Activated CD8-positive, alpha-beta T cell treated with anti-CD3 and anti-CD28 coated beads for 36 hours (primary cell): ENCODE data around the gene SEMA5B. TPM values are rescaled to one million over a fixed set of nuclear protein-coding genes. Genes with fewer than 3 reads are reported as not detected.

Experiments used
- ATAC-seq: fragments of 200-7000 bp; cut with Tn5 transposase; one replicate; pipeline ENCODE4 v1.10.0; 2021; ENCODE audit warnings: mild to moderate bottlenecking, moderate library complexity
- CTCF ChIA-PET: fragments of 350-600 bp; sonication (Branson Sonifier 250); formaldehyde crosslinking; loops from one replicate; lab custom pipeline; 2021; ENCODE audit warnings: antibody characterized with exemption; lab: Charles Lee
- POLR2A ChIA-PET: fragments of 350-600 bp; sonication (Branson Sonifier 250); formaldehyde crosslinking; loops from one replicate; lab custom pipeline; 2021; ENCODE audit warnings: antibody characterized with exemption; lab: Charles Lee
- DNase-seq: peaks from one replicate; pipeline ENCODE4 v3.0.0-alpha.2; 2020
- H3K27ac Mint-ChIP-seq: one replicate; pipeline ENCODE4 v1.8.0; 2021; ENCODE audit warnings: mild to moderate bottlenecking, mixed read lengths
- H3K27me3 Mint-ChIP-seq: one replicate; pipeline ENCODE4 v1.8.0; 2021; ENCODE audit warnings: mixed read lengths
- H3K36me3 Mint-ChIP-seq: one replicate; pipeline ENCODE4 v1.8.0; 2021; ENCODE audit warnings: low read depth, mixed read lengths
- H3K4me1 Mint-ChIP-seq: one replicate; pipeline ENCODE4 v1.8.0; 2021; ENCODE audit warnings: low read depth, mixed read lengths
- H3K4me3 Mint-ChIP-seq: one replicate; pipeline ENCODE4 v1.8.0; 2021; ENCODE audit warnings: mild to moderate bottlenecking, moderate library complexity, mixed read lengths
- H3K9me3 Mint-ChIP-seq: one replicate; pipeline ENCODE4 v1.8.0; 2021; ENCODE audit warnings: mixed read lengths
- intact Hi-C: fragments of 100-400 bp; cut with micrococcal nuclease; formaldehyde crosslinking; loops from one replicate; pipeline ENCODE4 v1.10.0; 2022
- total RNA-seq, 2 experiments: library from RNA; stranded (reverse); gene quantifications; one replicate each; pipeline ENCODE4 v1.2.3, GENCODE V29; 2021
- TF ChIP-seq, protein P1 (sequence below): fragments of 200-600 bp; IDR thresholded peaks from one replicate; pipeline ENCODE4 v1.8.0; 2022; ENCODE audit warnings: antibody characterized with exemption, mild to moderate bottlenecking

SEMA5B gene
- total RNA-seq, 2 experiments from 2014 or later = not detected

DNA sequence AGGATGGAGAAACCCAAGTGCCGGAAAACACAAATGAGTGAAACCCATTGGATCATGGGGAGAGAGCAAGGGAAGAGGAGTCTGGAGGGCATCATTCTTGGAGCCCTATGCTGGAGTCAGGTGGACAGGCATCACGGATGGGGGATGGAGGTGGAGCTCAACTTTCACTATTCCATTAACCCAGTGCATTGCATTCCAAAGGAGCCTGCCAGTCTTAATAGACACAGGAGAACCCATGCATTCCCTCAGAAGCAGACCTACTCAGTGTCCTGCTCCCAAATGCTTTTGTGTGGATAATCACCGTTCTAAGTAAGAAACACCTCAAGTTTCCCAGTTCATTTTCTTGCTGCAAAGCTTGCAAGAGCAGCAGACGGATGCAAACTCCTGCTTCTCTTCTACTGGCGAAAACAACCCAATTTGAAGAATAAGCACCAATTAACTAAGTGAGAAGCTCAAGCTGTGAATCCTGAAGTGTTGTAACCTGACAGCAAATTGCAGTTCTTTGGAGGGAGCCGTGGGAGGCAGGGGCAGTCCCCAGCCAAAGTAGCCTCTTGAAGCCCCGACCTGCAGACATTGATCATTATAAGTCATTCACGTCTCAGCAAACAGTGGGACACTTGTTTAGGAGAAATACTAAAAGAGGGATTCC is 25.3 kb downstream of the SEMA5B start:
- H3K4me1 Mint-ChIP-seq = peaks cover 9% of the 10 kb centered on the region
- ChIA-PET CTCF (no interaction called here), POLR2A (no interaction called here)
- TF ChIP-seq, protein P1, sequence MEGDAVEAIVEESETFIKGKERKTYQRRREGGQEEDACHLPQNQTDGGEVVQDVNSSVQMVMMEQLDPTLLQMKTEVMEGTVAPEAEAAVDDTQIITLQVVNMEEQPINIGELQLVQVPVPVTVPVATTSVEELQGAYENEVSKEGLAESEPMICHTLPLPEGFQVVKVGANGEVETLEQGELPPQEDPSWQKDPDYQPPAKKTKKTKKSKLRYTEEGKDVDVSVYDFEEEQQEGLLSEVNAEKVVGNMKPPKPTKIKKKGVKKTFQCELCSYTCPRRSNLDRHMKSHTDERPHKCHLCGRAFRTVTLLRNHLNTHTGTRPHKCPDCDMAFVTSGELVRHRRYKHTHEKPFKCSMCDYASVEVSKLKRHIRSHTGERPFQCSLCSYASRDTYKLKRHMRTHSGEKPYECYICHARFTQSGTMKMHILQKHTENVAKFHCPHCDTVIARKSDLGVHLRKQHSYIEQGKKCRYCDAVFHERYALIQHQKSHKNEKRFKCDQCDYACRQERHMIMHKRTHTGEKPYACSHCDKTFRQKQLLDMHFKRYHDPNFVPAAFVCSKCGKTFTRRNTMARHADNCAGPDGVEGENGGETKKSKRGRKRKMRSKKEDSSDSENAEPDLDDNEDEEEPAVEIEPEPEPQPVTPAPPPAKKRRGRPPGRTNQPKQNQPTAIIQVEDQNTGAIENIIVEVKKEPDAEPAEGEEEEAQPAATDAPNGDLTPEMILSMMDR = no peak
- H3K27me3 Mint-ChIP-seq = peaks cover 27% of the 10 kb centered on the region
- no peak overlapping the region for H3K4me3 Mint-ChIP-seq
- intact Hi-C loops = no loop called here
- no peaks in the 10 kb centered on the region for H3K9me3 Mint-ChIP-seq
- H3K36me3 Mint-ChIP-seq = no peaks in the 10 kb centered on the region
- DNase-seq (no peak), ATAC-seq (no peak)
- H3K27ac Mint-ChIP-seq = no peak overlapping the region

DNA sequence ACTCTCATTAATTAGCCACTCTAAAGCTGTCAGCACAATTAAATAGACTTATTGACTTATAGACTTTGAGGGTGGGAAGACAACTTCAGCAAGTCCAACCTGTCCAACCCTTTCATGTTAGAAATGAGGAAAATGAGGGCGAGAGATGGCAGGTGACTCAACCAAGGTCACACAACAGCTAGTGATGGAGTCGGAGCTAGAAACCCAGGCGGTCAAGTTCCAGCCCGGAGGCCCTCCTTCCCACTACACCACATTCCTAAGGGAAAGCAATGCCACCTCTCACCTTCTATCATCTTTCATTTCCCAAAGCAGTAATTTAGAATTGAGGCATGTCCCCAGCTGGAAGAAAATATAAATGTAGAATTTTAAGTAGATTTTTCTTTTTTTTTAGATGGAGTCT is 28.7 kb downstream of the SEMA5B start:
- Mint-ChIP-seq H3K4me1 (peaks cover 7% of the 10 kb centered on the region), H3K36me3 (no peaks in the 10 kb centered on the region), H3K4me3 (no peak overlapping the region), H3K27me3 (peaks cover 14% of the 10 kb centered on the region), H3K9me3 (no peaks in the 10 kb centered on the region), H3K27ac (no peak overlapping the region)
- ATAC-seq (no peak), DNase-seq (no peak)
- intact Hi-C loops = no loop called here
- TF ChIP-seq, protein P1 = no peak
- CTCF ChIA-PET = no interaction called here
- POLR2A ChIA-PET = no interaction called here

DNA sequence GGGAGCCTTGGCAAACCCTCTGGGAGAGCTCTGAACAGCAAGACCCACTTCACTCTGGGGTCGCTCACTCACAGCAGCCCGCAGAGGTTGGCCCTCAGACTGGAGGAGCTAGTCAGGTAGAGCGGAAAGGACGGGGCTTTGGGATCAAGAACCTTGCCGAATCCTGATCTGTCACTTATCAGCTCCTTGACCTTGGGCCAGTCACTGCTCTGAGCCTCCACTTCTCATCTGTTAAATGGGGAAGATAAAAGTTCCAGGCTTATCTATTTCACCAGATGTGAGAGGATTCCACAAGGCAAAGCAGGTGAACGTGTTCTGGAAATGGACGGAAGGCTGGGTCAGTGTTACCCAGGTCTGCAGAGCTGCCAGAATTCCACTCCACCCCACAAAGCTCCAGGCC is 29.4 kb downstream of the SEMA5B start:
- no peak overlapping the region for H3K4me3 Mint-ChIP-seq
- peaks cover 17% of the 10 kb centered on the region for H3K27me3 Mint-ChIP-seq
- ChIA-PET CTCF (no interaction called here), POLR2A (no interaction called here)
- H3K27ac Mint-ChIP-seq = no peak overlapping the region
- DNase-seq (no peak), ATAC-seq (no peak)
- H3K9me3 Mint-ChIP-seq = no peaks in the 10 kb centered on the region
- TF ChIP-seq, protein P1 = no peak
- peaks cover 6% of the 10 kb centered on the region for H3K4me1 Mint-ChIP-seq
- intact Hi-C loops = no loop called here
- no peaks in the 10 kb centered on the region for H3K36me3 Mint-ChIP-seq

DNA sequence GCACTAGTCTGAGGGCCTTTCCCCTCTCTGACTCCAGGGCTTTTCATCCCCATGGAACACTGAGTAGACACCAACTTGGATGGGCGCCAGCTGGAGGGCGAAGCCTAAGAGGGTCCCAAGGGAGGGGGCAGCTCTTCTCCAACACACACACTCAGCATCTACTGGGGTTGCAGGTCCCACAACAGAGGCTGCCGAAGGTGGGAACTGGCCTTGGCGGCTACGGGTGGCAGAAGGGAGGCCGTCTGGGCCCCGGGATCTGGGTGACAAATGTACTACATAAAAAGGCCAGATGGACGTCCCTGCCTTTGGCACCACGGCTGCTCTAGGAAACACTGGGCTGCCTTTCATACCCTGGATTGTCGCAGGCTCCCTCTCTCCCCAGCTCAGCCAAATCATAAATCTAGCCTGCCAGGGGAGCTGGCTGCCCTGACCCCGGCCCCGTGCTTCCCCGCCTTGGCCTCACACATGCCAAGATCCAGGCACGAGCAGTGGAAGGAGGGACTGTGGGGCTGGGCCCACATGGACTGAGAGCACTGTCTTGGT is 31.5 kb downstream of the SEMA5B start:
- H3K36me3 Mint-ChIP-seq = no peaks in the 10 kb centered on the region
- H3K27me3 Mint-ChIP-seq = peaks cover 11% of the 10 kb centered on the region
- DNase-seq = no peak
- ChIA-PET POLR2A (interaction anchor here (0.6 to 0.7 kb wide), 2 partner anchors 13 to 178 kb away, joined by 3 read pairs; no protein-coding TSS in a partner anchor), CTCF (interaction anchor here (1.0 kb wide), 1 partner anchor 32 kb away, joined by 3 read pairs; the partner anchor contains the start of gene SEMA5B)
- H3K4me1 Mint-ChIP-seq = no peaks in the 10 kb centered on the region
- H3K9me3 Mint-ChIP-seq = no peaks in the 10 kb centered on the region
- H3K4me3 Mint-ChIP-seq = no peak overlapping the region
- TF ChIP-seq, protein P1 = no peak
- no peak for ATAC-seq
- intact Hi-C loops = no loop called here
- no peak overlapping the region for H3K27ac Mint-ChIP-seq

DNA sequence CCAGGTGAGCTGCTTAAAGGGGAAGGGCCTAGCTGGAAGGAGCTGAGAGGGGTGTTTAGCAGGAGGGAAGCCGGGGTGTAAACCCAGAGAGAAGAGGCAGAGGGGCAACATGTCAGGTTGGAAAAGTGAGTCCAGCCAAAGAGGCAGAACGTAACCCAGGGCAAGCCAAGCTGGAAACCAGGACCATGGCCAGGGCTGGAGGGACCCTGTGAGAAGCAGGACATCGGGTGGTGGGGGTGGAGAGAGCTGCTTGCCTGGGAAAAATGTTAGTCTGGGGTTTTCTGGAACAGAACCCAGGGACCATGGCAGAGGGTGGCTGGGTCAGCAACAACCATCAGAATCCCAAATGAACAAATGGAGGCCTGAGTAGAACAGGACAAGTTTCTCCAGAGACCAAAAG is 32.6 kb downstream of the SEMA5B start:
- H3K27me3 Mint-ChIP-seq = peaks cover 7% of the 10 kb centered on the region
- H3K27ac Mint-ChIP-seq = no peak overlapping the region
- intact Hi-C loops = no loop called here
- ChIA-PET POLR2A (no interaction called here), CTCF (interaction anchor here (1.0 kb wide), 1 partner anchor 33 kb away, joined by 3 read pairs; the partner anchor contains the start of gene SEMA5B)
- no peak for ATAC-seq
- TF ChIP-seq, protein P1 = no peak
- H3K9me3 Mint-ChIP-seq = no peaks in the 10 kb centered on the region
- no peak for DNase-seq
- no peaks in the 10 kb centered on the region for H3K36me3 Mint-ChIP-seq
- H3K4me3 Mint-ChIP-seq = no peak overlapping the region
- no peaks in the 10 kb centered on the region for H3K4me1 Mint-ChIP-seq
